Stimulated activated CD4-positive, alpha-beta T cell treated with anti-CD3 and anti-CD28 coated beads, TNF-alpha, amount 100 ng/mL, for 4 hours (primary cell): ENCODE results near the gene NAA16.
"Not testable (repeated sequence)": the region's sequence is repeated elsewhere in the genome, so short reads cannot be mapped to it uniquely, and the experiment has no call there.

Experiments
- DNase-seq, 3 experiments: peaks; one replicate each; pipeline ENCODE4 v3.0.0-alpha.2; 2020; ENCODE audit warnings: low read depth in 3 of 3

The NAA16 gene

GRCh38 chr13:41408121-41408520, 97.1 kb downstream of the NAA16 start:
- no peak for DNase-seq

- no peak for DNase-seq
Observed at GRCh38 chr13:41408746-41409145, 97.7 kb downstream of the NAA16 start.

- no peak for DNase-seq
Observed at GRCh38 chr13:41409611-41410010, 98.5 kb downstream of the NAA16 start.

- no peak for DNase-seq
Observed at GRCh38 chr13:41411060-41411459, 100.0 kb downstream of the NAA16 start.

GRCh38 chr13:41411522-41411921, 100.5 kb downstream of the NAA16 start:
- peak in 1 of 3 experiments; percentile 13 for DNase-seq

GRCh38 chr13:41413872-41414271, 102.8 kb downstream of the NAA16 start:
- no peak for DNase-seq

GRCh38 chr13:41416276-41416675, 105.2 kb downstream of the NAA16 start:
- DNase-seq, result no peak

GRCh38 chr13:41418027-41418426, 107.0 kb downstream of the NAA16 start:
- no peak for DNase-seq

GRCh38 chr13:41418731-41419130, 107.7 kb downstream of the NAA16 start:
- no peak for DNase-seq

- no peak for DNase-seq
Observed at GRCh38 chr13:41419206-41419605, 108.1 kb downstream of the NAA16 start.

- no peak for DNase-seq
Observed at GRCh38 chr13:41420146-41420545, 109.1 kb downstream of the NAA16 start.

GRCh38 chr13:41421330-41421729, 110.3 kb downstream of the NAA16 start:
- not testable (repeated sequence) for DNase-seq

GRCh38 chr13:41421983-41422382, 110.9 kb downstream of the NAA16 start:
- DNase-seq, result not testable (repeated sequence)

GRCh38 chr13:41423259-41423658, 112.2 kb downstream of the NAA16 start:
- not testable (repeated sequence) for DNase-seq

- DNase-seq, result not testable (repeated sequence)
Observed at GRCh38 chr13:41424675-41425074, 113.6 kb downstream of the NAA16 start.

- DNase-seq, result no peak
Observed at GRCh38 chr13:41426047-41426446, 115.0 kb downstream of the NAA16 start.
